NCI-H345 (cell line): Measurements from ENCODE around the gene BMP8A.
"Not testable (repeated sequence)": the region's sequence is repeated elsewhere in the genome, so short reads cannot be mapped to it uniquely, and the experiment has no call there.

Experiments used
- DNase-seq: peaks from one replicate; lab custom pipeline; 2025; lab: John Stamatoyannopoulos, UW

BMP8A gene

DNA sequence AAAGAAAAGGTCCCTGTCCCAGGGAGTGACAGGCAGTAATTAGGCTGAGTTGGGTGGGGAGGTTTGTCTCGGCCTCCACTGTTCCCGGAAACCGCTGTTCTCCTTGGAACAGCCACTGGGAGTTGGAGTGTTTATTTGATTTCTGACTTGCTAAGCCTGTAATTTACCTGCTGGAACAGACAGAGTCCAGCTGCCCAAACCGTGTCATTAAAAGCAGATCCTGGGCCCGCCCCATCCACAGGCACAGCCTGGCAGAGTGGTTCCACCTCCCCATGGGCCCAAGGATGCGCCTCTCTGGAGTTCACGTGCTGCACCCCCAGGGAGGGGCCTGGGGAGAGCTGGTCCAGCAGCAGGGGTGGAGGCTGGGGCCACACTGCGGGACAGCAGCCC lies 35.7 kb downstream of the BMP8A start:
- DNase-seq: not testable (repeated sequence)

DNA sequence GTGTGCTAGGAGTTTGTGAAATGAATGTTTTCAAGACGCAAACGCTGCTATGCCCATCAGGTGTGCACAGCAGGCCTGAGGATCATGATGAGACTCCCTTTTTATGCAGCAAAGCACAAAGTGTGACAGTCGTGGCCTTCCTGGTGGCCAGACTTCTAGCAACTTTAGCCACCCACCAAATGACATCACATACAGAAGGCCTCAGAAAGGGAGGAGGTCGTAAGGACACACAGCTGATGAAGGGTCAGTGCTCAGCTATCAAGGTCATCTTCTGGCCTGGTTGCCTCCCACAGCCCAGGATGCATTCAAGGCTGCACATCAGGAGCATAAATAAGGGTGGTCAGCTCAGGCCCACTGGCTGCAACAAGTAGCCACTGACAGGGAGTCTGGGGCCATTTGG lies 36.6 kb downstream of the BMP8A start:
- DNase-seq: no peak

DNA sequence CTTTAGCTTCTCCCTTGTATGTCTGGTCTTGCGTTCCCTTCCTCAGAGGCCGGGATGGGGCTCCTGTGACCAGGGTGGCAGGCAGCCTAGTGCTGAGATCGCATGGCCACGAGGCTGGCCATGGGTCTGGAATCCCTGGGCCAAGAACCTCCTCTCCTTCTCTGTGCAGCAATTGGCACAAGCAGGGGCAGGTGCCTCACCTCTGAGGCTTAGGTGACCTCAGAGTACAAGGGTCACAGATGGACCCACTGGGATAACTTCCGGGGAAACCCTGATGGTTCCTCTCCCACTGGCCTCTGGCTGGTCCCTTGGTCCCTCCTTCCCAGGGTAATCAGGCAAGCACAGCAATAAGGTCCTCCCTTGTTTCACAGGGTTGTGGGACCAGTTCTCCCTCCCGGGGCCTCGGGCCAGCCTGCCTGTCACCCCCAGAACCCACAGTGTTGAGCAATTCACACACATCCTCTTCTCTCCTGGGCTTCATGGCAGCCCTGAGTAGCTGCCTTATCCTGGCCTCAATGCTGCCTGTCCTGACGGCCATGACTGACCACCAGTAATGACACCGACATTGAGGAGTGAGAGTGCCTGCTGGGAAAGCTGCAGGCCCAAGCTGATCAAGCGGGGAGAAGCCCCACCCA lies 38.6 kb downstream of the BMP8A start:
- no peak for DNase-seq

DNA sequence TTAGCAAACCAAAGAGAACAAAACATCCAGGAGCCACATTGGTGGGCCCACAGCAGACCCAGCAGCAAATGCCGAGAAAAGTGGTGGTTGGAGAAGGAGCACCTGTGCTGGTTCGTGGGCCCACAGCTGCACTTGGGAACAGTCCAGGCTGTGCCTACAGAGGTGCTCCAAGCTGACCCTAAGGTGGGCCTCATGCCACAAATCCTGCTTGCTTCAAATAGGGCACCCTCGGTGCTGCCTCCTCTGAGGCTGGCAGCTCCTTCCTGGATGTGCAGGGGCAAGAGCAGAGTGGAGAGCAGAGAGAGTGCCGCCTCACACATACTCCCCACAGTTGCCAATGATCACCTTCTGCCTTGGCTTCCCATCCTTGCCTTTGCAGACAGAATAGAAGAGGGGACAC lies 40.1 kb downstream of the BMP8A start:
- no peak for DNase-seq

DNA sequence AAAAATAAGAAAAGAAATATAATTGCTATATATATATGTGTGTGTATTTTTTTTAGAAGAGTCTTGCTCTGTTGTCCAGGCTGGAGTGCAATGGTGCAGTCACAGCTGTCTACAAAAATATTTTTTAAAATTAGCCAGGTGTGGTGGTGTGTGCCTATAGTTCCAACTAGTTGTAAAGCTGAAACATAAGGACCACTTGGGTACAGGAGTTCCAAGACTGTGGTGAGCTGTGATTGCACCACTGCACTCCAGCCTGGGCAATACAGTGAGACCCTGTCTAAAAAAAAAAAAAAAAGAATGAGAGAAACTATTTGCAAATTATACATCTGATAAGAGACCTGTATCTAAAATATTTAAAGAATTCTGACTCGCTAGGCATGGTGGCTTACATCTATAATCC lies 42.0 kb downstream of the BMP8A start:
- no peak for DNase-seq

DNA sequence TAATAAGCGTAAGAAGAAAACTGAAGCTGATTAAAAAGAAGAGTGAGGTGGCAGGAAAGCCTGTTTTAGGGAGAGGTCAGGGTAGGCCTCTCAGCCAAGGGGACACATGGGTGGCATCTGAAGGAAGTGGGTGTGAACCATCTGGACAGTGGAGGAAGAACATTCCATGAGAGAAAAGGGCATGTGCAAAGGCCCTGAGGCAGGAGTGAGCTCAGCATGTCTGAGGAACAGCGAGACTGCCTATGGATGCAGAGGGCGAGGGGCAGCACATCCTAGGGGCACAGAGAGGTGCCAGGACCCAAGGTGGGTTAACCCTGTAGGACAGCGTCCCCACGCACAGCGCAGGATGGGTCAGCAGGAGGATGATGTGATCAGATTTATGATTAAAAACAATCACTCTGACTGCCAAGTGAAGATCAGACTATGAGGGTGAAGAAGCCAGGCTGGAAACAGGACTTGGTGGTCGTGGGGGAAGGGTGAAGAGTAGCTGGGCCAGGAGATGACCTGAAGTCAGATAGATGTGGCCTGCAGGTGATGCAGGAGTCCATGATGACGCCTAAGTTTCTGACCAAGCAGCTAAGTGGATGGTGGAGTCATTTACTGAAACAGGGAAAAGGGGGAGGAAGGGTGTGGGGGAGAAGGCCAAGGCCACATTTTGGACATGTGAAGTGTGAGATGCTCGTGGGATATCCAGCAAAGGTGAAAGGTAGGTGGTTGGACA lies 47.3 kb downstream of the BMP8A start:
- no peak for DNase-seq

DNA sequence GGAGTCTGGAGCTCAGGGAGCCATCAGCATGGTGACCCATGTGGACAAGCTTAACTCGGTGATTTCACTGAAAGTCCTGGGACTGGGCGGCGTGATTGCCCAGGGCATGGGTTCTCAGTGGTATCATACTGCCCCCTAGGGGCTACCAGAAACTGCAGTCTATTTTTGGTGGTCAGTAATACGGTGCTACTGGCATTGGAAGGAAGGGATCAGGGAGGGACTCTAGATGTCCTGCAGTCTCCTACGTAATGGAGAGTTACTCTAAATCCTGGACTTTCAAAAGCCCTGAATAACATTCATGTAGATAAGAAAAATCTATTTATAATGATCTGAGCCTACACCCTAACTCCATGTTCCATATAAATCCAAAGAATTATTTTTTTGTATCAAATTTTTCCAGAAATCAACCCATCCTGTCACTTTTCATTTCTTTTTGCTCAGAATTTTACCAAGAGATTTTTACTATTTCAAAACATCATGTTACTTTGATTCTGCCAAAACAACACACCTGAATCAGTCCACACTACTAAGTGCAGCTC lies 47.9 kb downstream of the BMP8A start:
- peak; percentile 42 for DNase-seq

DNA sequence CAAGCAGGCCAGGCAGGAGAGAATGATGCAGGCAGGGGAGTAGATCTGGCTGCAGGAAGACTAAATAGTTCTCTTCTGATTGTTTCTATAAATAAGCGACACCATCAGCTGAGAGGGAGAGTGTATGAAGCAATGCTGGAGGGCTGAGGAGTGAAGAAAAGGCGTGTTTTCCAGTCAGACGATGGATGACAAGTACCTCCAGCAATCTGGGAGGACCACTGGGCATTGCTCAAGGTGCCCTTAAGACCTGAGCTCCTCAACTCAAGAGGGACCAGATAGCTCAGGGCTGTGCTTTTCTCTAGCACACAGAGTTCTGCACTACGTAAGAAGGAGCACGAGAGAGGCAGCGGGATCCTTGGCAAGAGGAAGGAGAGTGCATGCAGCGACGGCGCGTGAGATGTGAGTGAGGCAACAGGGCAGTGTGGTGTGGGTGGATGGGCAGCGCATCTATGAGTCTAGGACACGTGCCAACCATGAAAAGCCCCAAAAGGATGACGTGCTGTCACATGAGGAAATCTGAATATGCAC lies 49.1 kb downstream of the BMP8A start:
- DNase-seq: no peak

DNA sequence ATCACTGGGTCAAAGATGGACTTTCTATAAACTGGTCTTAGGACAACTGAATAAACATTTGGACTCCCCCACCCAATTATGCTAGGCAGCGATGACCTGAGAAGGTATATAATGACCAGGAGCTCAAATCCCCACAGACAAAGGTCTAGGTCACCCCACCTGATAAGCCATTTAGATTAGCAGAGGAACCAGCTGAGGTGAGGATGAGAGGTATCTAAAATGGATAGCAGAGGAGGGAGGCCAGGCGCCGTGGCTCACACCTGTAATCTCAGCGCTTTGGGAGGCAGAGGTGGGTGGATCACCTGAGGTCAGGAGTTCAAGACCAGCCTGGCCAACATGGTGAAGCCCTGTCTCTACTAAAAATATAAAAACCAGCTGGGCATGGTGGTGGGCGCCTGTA lies 51.5 kb downstream of the BMP8A start:
- no peak for DNase-seq

DNA sequence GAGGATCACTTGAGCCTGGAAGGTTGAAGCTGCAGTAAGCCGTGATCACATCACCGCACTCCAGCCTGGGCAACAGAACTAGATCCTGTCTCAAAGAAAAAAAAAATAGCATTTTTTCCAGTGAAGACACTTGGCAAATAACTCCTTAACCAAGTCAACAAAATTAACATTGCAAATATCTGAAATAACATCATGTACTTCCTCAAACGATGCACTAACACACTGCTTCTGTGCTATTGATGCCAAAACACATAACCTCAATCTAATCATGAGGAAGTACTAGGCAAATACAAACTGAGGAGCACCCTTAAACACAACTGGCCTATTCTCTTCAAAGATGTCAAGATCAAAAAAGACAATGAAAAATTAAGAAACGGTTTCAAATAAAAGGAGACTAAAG lies 52.9 kb downstream of the BMP8A start:
- no peak for DNase-seq

DNA sequence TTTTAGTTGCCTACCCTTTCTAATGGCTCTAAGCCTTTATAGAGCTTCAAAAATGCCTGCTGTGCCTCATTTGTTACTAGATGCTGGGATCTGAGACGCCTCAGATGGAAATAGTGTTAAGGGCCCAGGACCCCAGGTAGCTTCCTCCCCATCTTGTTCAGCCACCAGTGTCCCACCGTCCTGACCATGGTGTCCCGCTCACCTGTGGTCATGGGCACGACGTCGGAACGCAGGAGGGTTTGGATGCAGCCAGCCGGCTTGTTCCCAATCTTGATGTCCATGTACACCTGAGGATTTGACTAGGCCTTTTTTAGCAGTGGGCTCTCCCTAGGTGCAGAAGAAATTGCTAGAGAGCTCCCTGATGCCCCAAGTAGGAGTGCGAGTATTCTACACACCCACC lies 54.1 kb downstream of the BMP8A start:
- DNase-seq: no peak

DNA sequence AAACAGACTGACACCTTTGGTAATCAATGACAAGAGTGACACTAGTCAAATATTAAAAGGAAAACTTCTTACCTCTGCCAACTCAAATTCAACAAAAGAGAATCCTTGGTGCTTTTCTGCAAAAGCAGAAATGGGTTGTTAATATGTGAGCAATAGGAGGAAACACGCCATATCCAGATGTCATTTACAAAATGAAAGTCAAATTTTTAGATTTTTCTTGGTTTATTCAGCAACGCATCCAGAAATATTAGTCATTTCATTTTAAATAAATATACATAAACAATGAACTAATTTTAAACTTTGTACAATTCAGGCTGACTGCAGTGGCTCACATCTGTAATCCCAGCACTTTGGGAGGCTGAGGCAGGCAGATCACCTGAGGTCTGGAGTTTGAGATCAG lies 62.8 kb downstream of the BMP8A start:
- DNase-seq: no peak

DNA sequence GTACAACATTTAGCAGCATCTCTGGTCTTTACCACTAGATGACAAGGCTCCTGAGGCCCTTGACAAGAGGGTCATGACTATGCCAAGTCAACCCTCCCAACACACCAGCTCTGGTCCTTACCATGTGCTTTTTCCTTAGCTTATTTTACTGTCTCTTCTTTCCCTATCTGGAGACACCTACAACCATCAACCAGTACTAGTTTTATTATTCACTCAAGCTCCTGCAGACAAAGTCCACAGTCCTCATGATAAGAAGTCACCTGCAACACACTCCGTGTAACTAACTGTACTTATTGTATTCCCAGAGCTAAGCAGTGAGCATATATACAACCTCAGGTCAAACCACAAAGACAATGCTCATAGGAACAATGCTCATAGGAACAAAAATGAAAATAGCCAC lies 69.8 kb downstream of the BMP8A start:
- no peak for DNase-seq

DNA sequence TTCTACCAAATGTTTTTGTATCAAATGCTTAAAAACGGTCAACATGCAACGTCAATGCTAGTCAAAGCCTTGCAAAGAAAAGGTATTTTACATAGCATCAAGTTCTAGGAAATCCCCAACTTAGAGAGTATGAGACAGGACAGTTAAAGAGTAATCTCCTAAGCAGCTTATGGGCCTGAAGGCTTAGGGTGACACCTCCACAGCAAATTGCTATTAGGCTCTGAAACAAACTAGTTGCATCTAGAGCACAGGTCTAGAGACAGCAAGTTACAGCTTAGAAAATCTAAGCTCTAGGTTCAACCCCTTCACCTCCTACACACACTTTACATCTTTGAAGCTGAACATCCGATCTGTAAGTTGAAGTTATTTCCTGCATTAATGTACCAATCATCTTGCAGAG lies 71.5 kb downstream of the BMP8A start:
- DNase-seq: no peak

DNA sequence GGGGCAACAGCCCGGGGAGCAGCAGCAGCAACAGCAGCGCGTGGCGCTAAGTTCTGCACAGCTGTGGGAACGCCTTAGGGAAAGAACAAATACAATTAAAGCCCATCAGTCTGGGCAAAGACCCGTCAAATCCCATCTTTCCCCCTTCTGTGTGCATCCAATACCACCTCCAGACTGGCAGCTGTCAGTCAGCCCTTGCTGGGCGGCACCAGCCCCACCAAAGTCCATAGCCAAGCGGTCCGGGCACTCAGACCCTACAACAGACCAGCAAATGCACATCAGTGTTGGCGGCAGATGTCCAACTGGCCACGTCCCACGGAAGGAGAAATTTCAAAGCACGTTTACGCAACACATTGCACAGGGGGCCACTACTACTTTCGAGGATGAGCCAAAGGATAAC lies 72.2 kb downstream of the BMP8A start:
- no peak for DNase-seq

DNA sequence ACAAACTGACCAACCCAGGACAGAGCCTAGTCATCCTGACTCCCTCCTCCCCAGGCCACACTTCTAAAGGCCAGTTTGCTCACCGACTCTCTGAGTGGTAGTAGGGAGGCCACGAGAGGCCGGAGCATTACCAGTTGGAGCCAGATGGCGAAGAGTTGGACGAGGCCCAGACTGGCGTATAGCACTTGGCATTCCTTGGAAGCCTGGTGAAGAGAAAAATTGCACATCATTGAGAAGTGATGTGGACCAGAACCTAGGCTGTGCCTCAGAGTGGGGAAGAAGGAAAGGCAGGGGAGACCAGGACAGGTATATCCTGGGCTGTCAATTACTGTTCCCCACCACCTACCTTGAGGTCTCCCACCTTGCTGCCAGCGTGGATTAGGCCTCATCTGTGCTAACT lies 72.9 kb downstream of the BMP8A start:
- DNase-seq: no peak

DNA sequence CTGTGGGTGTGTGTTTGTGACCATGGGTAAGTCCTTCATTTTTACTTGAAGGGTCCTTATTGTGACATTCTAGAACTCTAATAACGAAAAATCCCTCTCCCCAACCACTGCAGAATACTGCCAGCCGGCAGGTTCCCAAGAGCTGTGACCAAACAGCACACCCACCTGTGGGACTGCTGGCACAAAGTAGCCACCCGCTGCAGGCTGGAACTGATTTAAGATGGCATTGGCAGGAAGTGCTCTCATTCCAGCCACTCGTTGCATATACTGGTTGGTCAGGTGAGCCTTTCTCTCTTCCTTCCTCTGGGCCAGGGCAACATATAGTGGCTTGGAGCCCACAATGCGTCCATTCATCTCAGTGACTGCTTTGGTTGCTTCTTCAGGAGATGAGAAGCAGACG lies 73.5 kb downstream of the BMP8A start:
- no peak for DNase-seq

DNA sequence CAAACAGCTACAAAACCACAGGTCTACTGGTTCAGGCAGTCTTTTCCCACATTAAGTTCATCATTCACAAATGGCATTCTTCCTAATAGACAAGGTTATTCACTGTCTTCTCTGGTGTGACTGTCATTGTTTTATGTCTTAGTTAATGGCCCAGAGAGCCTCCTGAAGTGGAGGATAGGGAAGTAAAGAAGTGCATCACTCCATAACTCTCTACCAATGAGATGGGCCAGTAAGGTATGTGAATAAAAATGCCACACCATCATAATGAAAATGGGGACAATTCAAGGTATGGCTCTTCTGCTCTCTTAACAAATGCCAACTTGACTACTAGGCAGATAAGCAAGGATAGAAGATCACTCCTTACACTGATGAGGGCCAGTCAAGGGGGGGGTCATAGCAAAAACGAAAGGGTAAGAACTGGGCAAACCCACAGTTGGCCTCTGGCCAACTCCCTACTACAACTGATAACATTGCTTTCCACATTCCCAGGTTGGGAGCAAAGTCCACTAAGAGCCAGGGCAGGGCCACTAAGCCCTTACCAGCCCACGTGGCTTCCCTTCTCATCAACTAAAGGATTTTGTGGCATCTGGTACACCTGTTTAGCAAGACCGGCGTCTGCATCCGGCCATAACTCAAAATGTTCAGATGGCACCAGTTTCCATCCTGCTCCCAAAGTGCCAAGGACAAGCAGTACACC lies 75.2 kb downstream of the BMP8A start:
- no peak for DNase-seq

DNA sequence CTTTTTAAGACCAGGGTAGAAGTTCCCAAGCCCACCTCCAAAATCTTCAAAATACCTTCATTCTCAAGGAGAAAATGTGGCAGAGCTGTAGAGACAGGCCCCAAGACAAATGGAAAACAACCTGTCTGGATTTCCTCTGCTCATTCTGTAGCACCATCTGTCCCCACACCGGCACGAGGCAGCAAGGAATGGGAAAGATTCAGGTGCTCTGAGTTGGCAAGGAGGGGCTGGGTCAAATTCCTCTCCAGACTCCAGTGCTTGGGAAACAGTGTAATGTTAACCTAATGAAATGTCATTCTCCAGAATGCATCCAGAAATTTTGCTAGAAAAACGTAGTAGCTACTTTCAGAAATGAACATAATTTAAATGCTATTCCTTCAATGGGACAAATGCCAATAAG lies 75.9 kb downstream of the BMP8A start:
- no peak for DNase-seq

DNA sequence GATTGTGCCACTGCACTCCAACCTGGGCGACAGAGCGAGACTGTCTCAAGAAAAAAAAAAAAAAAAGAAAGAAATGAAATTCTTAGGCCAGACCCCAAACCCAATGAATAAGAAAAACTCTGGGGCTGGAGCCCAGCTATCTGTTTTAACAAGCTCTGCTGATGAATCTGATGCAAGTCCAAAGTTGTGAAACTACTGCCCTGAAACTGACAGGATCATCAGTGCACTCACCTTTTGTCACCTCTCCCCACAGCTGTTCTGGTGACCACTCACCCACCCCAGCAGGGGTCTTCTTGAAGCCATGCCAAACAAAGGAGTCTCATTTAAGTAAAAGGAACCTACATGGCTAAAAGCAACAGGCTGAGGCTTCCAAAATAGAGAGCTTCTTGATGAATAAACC lies 76.8 kb downstream of the BMP8A start:
- no peak for DNase-seq

DNA sequence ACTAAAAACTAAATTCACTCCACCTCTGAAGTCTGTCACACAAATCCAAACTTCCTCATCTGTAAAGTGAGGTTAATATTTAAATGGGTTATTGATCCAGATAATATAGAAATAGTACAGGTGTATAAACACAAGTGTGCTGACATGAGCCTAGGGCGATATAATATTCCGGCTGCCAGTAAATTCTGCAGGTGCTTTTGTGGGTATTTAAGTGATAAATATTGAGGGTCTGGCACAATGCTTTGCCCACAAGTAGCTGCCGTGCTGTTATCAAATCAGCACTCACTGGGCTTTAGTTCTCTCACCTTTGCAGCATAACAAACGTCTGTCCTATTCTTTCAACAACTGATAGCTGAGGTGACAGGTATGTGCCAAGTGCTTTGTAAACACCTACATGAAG lies 77.6 kb downstream of the BMP8A start:
- DNase-seq: no peak

DNA sequence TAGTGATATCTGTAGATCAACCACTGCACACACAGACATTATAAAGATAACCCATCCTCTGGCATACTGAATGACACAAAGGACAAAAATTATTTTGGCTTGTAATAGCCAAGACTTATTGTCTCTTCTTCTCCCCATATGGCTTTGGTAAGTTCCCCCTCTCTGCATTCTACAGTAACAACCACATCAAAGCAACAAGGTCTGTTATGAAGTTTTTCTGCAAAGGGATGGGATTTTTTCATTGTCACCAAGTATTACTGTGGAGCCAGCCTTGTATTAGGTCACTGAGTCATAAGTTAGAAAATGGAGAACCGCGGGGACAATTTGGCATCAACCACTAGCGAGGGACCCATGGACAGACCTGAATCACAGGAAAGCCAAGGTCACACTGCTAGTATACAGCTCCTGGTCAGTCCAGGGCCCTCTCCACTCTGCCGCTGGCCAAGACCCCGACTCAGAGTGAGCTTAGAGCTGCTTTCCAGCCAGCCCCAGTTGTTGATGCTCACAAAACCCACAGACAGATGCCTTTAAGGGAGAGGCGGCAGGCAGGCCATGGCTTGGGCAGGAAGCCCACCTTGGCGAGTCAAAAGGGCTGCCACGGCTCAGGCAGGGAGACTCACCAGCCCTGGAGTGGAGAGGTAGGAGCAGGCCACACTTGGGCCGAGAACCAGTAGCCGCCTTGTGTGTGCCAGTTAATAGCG lies 79.2 kb downstream of the BMP8A start:
- DNase-seq: no peak

DNA sequence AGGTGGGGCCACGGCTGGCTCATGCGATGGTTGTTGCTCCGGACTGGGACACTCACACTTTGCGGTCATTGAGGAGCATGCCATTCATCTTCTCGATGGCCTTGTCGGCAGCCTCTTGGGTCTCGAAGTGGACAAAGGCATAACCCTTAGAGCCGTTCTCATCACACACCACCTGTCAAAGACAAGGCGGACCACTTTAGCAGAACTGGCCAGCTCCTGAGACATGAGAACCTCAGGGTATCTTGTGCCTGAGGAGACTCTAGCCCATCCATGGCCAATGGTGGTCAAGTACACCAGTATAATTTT lies 79.7 kb downstream of the BMP8A start:
- no peak for DNase-seq
